CD14-positive monocyte (primary cell): ENCODE measurements around the gene IPO9. TPM values are rescaled to one million over a fixed set of nuclear protein-coding genes. Genes with fewer than 3 reads are reported as not detected.
"Not testable (repeated sequence)": the region's sequence is repeated elsewhere in the genome, so short reads cannot be mapped to it uniquely, and the experiment has no call there.

Experiments
- DNase-seq, 3 donors: peaks; one replicate each; pipeline ENCODE4 v3.0.0-alpha.2; 2011 to 2022
- H2AFZ ChIP-seq: 2 replicates; pipeline ENCODE4 v1.6.0; 2012; ENCODE audit warnings: mild to moderate bottlenecking, low read depth, low read length, inconsistent platforms; ENCODE audit not compliant: insufficient read depth, poor library complexity, severe bottlenecking
- H3K27ac ChIP-seq, 2 donors: 1 replicate in 1 of 2; 2 replicates in 1 of 2; pipeline ENCODE4 v1.5.1; 2012 to 2013; ENCODE audit warnings: low read length in 2 of 2, control low read depth in 1 of 2, inconsistent platforms in 1 of 2, low read depth in 1 of 2, mild to moderate bottlenecking in 1 of 2
- H3K27me3 ChIP-seq, 2 donors: one replicate each; pipeline versions ENCODE4 v1.6.0 to v1.6.1; 2011 to 2013; ENCODE audit warnings: low read length in 2 of 2; ENCODE audit not compliant: control insufficient read depth in 2 of 2, insufficient read depth in 2 of 2
- H3K36me3 ChIP-seq, 2 donors: replicated peaks in 1 of 2; 1 replicate in 1 of 2; 2 replicates in 1 of 2; pipeline versions ENCODE4 v1.5.1 to v1.6.1; 2012 to 2013; ENCODE audit warnings: low read length in 2 of 2, control low read depth in 1 of 2, inconsistent platforms in 1 of 2, mild to moderate bottlenecking in 1 of 2; ENCODE audit not compliant: insufficient read depth in 2 of 2, control insufficient read depth in 1 of 2
- H3K4me1 ChIP-seq, 2 donors: 1 replicate in 1 of 2; 2 replicates in 1 of 2; pipeline versions ENCODE4 v1.5.1 to v1.6.1; 2012 to 2013; ENCODE audit warnings: low read length in 2 of 2, control low read depth in 1 of 2, inconsistent platforms in 1 of 2, mild to moderate bottlenecking in 1 of 2, moderate library complexity in 1 of 2; ENCODE audit not compliant: insufficient read depth in 2 of 2, control insufficient read depth in 1 of 2
- H3K4me2 ChIP-seq: replicated peaks from 2 replicates; pipeline ENCODE3; 2012; ENCODE audit warnings: low read length, moderate library complexity, mild to moderate bottlenecking; ENCODE audit not compliant: poor library complexity, severe bottlenecking; ENCODE audit errors: extremely low read depth
- H3K4me3 ChIP-seq, 3 experiments: fragments of 200-600 bp in 1 of 3; sonication (generic) in 1 of 3; replicated peaks in 1 of 3; 1 replicate in 2 of 3; 2 replicates in 1 of 3; pipeline ENCODE4 v1.5.1; 2011 to 2013; ENCODE audit warnings: low read length in 3 of 3, mild to moderate bottlenecking in 3 of 3, control low read depth in 2 of 3, low read depth in 2 of 3, inconsistent platforms in 1 of 3, moderate library complexity in 1 of 3
- H3K79me2 ChIP-seq: 2 replicates; pipeline ENCODE4 v1.6.0; 2012; ENCODE audit warnings: mild to moderate bottlenecking, control low read depth, inconsistent platforms, low read length, moderate library complexity; ENCODE audit not compliant: insufficient read depth
- H3K9ac ChIP-seq: 2 replicates; pipeline ENCODE4 v1.6.0; 2017; ENCODE audit warnings: low read length, mild to moderate bottlenecking; ENCODE audit not compliant: insufficient read depth, poor library complexity, severe bottlenecking
- H3K9me3 ChIP-seq, 2 donors: replicated peaks in 1 of 2; 1 replicate in 1 of 2; 2 replicates in 1 of 2; pipeline versions ENCODE4 v1.5.1 to v1.6.1; 2012 to 2013; ENCODE audit warnings: low read length in 2 of 2, control low read depth in 1 of 2; ENCODE audit not compliant: control insufficient read depth in 1 of 2, insufficient read depth in 1 of 2
- H4K20me1 ChIP-seq: 2 replicates; pipeline ENCODE4 v1.6.0; 2012; ENCODE audit warnings: mild to moderate bottlenecking, low read length, control low read depth, moderate library complexity; ENCODE audit not compliant: insufficient read depth
- H3K27ac Mint-ChIP-seq, 7 donors: one replicate each; pipeline ENCODE4 v1.8.0; 2020; ENCODE audit warnings: mild to moderate bottlenecking in 7 of 7, mixed read lengths in 7 of 7, moderate library complexity in 6 of 7, inconsistent platforms in 2 of 7
- H3K27me3 Mint-ChIP-seq, 3 donors: one replicate each; pipeline ENCODE4 v1.8.0; 2021 to 2022; ENCODE audit warnings: low read depth in 3 of 3, mild to moderate bottlenecking in 3 of 3, mixed read lengths in 3 of 3, moderate library complexity in 3 of 3, inconsistent platforms in 1 of 3
- H3K36me3 Mint-ChIP-seq, 2 donors: one replicate each; pipeline ENCODE4 v1.8.0; 2020; ENCODE audit warnings: mixed read lengths in 2 of 2, inconsistent platforms in 1 of 2, mild to moderate bottlenecking in 1 of 2
- H3K4me1 Mint-ChIP-seq: one replicate; pipeline ENCODE4 v1.8.0; 2020; ENCODE audit warnings: mild to moderate bottlenecking, mixed read lengths
- H3K4me3 Mint-ChIP-seq, 2 donors: one replicate each; pipeline ENCODE4 v1.8.0; 2020; ENCODE audit warnings: mild to moderate bottlenecking in 2 of 2, mixed read lengths in 2 of 2, moderate library complexity in 1 of 2
- H3K9me3 Mint-ChIP-seq, 7 donors: one replicate each; pipeline ENCODE4 v1.8.0; 2020 to 2022; ENCODE audit warnings: mixed read lengths in 7 of 7, mild to moderate bottlenecking in 6 of 7, moderate library complexity in 6 of 7, inconsistent platforms in 2 of 7
- CTCF ChIP-seq: fragments of 200-600 bp; IDR thresholded peaks from one replicate; pipeline ENCODE4 v1.8.0; 2022; ENCODE audit warnings: antibody characterized with exemption, mild to moderate bottlenecking
- WGBS: methylation state at CpG from one replicate; pipeline ENCODE4 v1.1.5; 2013; ENCODE audit warnings: missing lambda C conversion rate; ENCODE audit not compliant: insufficient coverage; 5-methylcytosine and 5-hydroxymethylcytosine counted together
- intact Hi-C, 2 donors: fragments of 100-400 bp; cut with micrococcal nuclease; formaldehyde crosslinking; loops; one replicate each; pipeline versions ENCODE4 v1.15.0 to v1.15.1; 2023
- polyA plus RNA-seq, 3 donors: library from polyadenylated mRNA; depleted of rRNA in 1 of 3; unstranded in 2 of 3; stranded (reverse) in 1 of 3; fragments of 300-500 nt in 2 of 3; fragments of >200 nt in 1 of 3; fragmentation: Illumina TruSeq in 2 of 3; gene quantifications; 1 replicate in 2 of 3; 2 replicates in 1 of 3; pipeline ENCODE4 v1.2.3, GENCODE V29; 2012 to 2021

Gene IPO9
- polyA plus RNA-seq, 3 donors = 11.3 to 12.6 (median 12.0) TPM

- no peak overlapping the region for H3K4me3 ChIP-seq
- no peak overlapping the region for H3K27ac ChIP-seq
- Mint-ChIP-seq H3K27me3 (peaks cover 3 to 4% (median 3%) of the 10 kb centered on the region in 3 donors), H3K36me3 (no peaks in the 10 kb centered on the region), H3K4me3 (no peak overlapping the region), H3K4me1 (peaks cover 6% of the 10 kb centered on the region), H3K9me3 (no peaks in the 10 kb centered on the region), H3K27ac (no peak overlapping the region)
- H3K4me1 ChIP-seq = no peaks in the 10 kb centered on the region
- 94% methylated on average over 4 of the region's 5 CpGs for WGBS
- H2AFZ ChIP-seq = no peak overlapping the region
- TF ChIP-seq CTCF = no peak
- H3K4me2 ChIP-seq = no peak overlapping the region
- intact Hi-C loops = no loop called here
- H4K20me1 ChIP-seq = no peaks in the 10 kb centered on the region
- H3K79me2 ChIP-seq = no peaks in the 10 kb centered on the region
- no peaks in the 10 kb centered on the region for H3K9me3 ChIP-seq
- no peak overlapping the region for H3K9ac ChIP-seq
- H3K36me3 ChIP-seq = no peaks in the 10 kb centered on the region
- H3K27me3 ChIP-seq = no peaks in the 10 kb centered on the region
- no peak for DNase-seq
These were observed 71.5 kb downstream of the IPO9 start for GRCh38 chr1:201900476-201900875.

GRCh38 chr1:201901036-201901435 lies 72.1 kb downstream of the IPO9 start:
- H4K20me1 ChIP-seq, H3K4me1 Mint-ChIP-seq, H3K27me3 Mint-ChIP-seq, H3K4me2 ChIP-seq, H3K36me3 Mint-ChIP-seq, intact Hi-C loops, H3K27me3 ChIP-seq, H3K9me3 Mint-ChIP-seq, H3K36me3 ChIP-seq, H3K4me3 ChIP-seq, H3K4me1 ChIP-seq, H2AFZ ChIP-seq, H3K79me2 ChIP-seq, H3K27ac ChIP-seq, H3K27ac Mint-ChIP-seq, H3K4me3 Mint-ChIP-seq, H3K9me3 ChIP-seq, H3K9ac ChIP-seq, DNase-seq: not testable (repeated sequence)
- WGBS = no CpG with 5 or more reads among the region's 6 CpGs
